Fibroblast of upper back skin (primary cell): Measurements from ENCODE around the gene APC2.
"Not testable (repeated sequence)": the region's sequence is repeated elsewhere in the genome, so short reads cannot be mapped to it uniquely, and the experiment has no call there.

Experiments used
- DNase-seq: peaks from one replicate; pipeline ENCODE4 v3.0.0-alpha.2; 2013

The APC2 gene

DNA sequence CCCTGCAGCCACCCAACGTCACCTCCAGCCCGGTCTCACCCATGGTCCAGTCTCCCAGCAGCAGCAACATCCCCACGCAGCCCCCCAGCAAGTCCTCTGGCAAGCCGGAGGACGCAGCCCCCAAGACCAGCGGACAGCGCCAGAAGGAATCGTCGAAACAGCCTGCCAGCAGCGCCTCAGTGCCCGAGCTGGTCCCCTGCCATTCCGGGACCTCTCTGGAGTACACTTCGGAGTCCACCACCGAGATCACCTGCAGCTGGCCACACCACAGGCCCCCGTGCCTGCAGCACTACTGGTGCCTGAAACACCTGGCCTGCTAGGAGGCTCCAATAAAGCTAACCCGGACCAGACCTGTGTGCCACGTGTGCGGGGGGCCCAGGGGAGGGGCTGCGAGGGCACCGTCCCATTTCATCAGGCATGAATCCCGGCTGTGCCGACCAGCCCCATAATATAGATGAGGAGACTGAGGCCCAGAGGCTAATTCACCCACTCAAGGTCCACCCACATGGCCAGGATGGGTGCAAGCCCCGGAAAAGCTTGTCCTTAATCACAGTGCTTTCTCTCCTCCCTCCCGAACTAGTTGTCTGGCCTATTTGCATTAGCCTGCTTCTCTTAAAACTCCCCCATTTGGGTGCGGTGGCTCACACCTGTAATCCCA, 47.8 kb downstream of the APC2 start:
- DNase-seq, result no peak

DNA sequence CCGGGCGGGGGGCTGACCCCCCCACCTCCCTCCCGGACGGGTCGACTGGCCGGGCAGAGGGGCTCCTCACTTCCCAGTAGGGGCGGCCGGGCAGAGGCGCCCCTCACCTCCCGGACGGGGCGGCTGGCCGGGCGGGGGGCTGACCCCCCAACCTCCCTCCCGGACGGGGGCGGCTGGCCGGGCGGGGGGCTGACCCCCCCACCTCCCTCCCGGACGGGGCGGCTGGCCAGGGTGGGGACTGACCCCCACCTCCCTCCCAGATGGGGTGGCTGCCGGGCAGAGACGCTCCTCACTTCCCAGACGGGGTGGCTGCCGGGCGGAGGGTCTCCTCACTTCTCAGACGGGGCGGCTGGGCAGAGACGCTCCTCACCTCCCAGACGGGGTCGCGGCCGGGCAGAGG, 49.3 kb downstream of the APC2 start:
- DNase-seq, result not testable (repeated sequence)

DNA sequence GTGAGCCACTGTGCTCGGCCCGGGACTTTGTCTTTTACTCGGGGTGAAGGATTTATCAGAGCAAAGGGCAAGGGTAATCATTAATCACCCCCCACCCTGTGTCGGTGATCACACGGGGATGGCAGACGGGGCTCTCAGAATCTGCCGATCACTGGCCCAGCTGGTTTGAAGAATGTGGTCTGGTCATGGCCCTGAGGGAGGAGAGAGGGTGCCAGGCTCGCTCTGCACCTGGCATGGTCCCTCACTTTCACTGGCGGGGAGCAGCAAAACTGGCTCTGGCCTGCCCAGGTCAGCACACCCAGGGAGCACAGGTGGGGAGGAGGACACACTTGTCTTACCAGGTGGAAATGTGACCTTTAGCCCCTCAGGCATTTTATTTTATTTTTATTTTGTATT, 51.3 kb downstream of the APC2 start:
- DNase-seq, result no peak

DNA sequence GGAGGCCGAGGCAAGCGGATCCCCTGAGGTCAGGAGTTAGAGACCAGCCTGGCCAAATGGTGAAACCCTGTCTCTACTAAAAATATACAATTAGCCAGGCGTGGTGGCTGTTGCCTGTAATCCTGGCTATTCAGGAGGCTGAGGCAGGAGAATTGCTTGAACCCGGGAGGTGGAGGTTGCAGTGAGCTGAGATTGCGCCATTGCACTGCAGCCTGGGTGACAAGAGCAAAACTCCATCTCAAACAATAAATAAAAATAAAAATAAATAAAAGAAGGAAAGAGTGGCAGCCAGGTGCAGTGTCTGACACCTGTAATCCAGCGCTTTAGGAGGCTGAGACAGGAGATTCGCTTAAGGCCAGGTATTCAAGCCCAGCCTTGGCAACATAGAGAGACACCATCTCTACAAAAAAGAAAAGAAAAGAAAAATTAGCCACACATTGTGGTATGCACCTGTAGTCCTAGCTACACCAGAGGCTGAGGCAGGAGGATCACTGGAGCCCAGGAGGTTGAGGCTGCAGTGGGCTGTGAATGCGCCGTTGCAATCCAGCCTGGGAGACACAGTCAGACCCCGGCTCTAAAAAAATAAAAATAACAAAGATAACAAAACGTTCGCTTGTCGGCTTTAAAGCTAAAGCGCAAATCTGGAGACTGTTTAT, 52.6 kb downstream of the APC2 start:
- DNase-seq, result no peak

DNA sequence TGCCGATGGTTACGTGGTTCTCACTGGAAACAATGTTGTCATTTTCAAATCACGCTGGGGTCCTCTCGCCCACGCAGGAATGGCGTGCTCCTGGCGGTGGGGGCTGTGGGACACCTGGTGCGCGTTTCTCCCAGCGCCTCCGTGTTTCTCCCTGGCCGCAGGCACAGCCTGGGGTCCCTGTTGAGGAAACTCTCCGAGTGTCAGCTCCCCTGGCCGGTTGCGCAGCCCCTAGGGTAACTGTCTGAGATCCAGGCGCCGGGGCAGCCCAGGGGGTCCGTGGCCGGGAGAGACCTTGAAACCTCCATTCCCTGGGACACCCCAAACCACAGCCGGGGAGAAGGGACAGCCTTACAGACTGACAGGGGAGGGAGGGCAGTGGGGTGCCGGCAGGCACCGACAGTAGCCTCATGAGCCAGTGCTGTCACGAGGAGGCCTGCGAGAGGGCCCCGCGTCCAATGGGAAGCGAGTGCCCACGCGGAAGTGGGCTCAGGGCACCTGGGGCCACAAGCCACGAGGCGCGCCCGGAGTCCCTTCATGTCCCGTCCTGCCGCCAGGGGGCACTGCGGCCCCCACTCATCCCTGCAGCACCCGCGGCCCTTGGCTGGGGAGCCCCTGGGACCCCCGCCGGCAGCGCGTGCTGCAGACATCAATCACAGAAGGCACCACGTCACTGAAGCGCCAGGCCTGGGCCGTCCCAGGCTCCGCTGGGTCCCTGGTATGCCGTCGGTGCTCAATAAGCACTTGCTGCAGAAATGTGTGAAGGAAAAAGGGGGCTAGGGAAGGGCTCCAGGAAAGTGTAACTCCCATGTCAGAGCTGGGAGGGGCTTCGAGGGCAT, 53.4 kb downstream of the APC2 start:
- peak; percentile 21 for DNase-seq

DNA sequence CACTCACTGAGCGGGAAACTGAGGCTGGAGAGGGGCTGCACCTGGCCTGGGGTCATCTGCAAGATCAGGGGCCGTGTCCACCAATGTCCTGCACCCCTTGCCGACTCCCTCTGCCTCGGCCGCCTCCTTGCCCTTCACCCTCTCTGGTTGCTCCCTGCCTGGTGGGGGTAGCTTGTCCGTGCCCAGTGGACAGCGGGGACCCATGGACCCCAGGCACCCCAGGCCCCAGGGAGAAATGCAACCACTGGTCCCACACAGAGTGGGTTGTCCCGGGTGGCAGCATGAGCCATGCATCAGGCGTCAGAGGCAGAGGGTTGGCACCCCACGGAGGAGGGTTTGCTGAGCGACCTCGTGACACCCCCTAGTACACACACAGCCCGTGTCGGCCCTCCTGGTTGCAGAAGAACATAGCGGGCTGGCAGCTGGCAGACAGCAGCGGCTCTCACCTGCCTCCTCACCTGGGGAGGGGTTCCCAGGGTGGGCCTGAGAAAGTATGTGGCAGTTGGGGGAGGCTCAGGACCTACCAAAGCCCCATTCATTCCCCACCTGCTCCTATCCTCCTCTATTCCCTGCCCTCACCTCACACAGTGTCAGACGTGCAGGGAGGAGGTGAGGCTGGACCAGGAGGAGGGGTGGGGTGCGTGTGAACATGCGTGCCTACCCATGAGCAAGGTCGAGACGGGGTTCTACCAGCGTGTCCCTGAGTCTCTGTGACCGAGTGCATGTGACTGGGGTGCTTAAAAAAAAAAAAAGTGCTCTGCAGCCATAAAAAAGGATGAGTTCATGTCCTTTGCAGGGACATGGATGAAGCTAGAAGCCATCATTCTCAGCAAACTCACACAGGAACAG, 54.2 kb downstream of the APC2 start:
- no peak for DNase-seq

DNA sequence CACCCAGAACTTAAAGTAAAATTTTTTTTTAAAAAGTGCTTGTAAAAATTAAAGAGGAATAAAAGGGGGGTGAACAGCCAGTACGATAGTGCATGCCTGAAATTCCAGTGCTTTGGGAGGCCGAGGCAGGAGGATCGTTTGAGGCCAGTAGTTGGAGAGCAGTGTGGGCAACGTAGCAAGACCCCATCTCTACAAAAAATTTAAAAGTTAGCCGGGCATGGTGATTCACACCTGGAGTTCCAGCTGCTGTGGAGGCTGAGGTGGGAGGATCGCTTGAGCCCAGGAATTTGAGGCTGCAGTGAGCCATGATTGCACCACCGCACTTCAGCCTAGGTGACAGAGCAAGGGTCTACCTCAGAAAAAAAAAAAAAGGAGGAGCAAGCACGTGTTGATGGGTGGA, 55.1 kb downstream of the APC2 start:
- DNase-seq, result no peak

DNA sequence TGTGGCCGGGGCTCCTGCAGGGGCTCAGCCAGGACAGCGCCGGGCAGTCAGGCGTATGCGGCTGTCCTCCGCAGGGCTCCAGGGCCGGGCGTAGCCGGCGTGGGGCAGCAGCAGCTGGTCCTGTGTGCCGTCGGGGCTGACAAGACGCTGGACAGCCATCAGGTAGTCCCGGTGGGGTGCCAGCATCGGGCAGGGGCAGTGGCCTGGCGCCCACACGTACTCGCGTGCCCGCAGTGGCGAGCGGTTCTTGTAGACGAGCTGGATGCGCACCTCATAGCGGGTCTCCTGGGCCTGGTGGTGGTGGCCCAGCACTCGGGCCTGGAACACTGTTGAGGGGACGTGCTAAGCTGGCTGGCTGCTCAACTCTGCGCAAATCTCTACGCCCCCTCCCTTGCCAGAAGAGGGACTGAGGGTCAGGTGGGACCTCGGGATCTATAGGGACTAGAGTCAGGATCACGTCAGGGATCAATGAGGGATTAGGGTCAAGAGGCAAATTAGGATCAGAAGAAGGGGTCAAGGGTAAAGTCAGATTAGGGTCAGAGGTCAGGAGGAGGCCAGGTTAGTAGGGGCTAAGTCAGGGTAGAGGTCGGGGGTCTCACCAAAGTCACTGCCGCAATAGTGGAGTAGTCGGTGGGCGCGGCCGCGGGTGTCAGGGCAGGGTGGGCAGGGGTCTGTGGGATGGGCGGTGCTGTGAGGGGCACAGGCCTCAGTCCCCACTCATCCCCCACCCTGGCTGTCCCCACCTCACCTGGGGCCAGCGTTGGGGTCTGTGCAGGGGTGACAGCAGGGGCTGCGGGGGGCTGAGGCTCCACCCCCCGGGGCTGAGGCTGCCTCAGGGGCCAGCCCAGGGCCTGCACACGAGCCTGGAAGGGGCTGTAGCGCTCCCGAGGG, 56.3 kb downstream of the APC2 start:
- DNase-seq, result no peak

DNA sequence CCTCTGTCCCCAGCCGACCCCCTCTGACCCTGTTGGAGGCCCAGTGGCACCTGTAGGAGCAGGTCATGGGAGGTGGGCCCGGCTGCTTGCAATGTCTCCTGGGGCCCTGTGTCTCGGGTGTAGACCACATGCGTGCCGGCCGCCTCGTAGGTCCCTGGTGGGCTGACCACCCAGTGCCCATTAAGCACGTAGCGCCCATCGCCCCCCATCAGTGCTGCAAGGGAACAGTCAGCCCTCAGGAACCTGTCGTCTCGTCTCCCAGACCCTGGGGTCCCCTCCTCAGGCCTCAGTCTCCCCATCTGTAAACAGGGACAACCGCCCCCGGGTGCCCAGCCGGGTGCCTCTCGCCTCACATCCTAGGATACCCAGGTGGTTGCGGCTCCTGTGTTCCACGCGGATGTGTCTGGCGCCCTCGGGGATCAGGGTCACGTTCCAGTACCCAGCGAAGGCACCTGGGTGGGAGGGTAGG, 57.3 kb downstream of the APC2 start:
- no peak for DNase-seq

DNA sequence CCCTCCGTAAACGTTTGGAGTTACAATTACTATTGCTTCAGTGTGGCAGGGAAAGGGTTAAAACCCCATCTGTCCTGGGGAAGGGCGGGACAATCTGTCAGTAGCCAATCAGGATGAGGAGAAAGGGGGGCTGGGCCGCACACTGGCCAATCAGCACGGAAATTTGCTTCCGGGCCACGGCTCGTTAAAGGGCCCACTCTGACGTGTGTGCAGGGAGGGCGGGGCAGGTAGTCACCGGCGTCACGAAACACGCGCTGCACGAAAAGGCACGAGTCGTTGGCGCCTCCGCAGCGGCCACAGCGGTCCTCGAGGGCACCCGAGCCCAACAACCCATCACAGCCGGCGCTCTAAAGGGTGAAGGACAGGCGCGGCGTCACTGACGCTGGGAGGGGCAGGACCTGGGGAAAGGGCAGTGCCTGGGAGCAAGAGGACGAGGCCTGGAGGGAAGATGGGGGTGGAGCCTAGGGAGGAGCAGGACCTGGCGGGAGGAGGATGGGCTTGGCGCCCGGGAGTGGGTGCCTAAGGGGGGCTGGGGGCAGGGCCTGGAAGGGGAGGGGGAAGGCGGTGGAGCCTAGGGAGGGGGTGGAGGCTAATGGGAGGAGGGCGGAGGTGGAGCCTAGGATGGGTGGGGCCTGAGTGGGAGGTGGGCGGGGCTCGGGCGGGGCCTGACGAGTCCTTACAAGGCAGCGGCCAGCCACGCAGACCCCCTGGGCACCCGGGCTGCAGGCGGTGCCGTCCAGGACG, 58.0 kb downstream of the APC2 start:
- peak; percentile 95 for DNase-seq

DNA sequence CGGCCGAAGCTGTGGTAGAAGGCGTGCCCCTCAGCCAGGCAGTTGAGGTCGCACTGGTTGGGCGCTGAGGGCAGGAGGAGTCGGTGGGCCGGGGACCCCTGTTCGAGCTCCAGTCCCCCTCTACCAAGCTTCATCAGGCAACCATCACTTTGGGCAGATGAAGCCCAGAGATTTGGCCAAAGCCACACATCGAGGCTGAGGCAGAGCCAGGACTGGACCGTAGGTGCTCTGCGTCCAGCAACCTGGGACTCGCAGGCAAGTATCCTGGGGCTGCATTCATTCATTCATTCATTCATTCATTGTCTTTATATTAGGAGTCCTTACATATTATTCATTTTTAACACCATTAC, 58.6 kb downstream of the APC2 start:
- DNase-seq, result no peak

DNA sequence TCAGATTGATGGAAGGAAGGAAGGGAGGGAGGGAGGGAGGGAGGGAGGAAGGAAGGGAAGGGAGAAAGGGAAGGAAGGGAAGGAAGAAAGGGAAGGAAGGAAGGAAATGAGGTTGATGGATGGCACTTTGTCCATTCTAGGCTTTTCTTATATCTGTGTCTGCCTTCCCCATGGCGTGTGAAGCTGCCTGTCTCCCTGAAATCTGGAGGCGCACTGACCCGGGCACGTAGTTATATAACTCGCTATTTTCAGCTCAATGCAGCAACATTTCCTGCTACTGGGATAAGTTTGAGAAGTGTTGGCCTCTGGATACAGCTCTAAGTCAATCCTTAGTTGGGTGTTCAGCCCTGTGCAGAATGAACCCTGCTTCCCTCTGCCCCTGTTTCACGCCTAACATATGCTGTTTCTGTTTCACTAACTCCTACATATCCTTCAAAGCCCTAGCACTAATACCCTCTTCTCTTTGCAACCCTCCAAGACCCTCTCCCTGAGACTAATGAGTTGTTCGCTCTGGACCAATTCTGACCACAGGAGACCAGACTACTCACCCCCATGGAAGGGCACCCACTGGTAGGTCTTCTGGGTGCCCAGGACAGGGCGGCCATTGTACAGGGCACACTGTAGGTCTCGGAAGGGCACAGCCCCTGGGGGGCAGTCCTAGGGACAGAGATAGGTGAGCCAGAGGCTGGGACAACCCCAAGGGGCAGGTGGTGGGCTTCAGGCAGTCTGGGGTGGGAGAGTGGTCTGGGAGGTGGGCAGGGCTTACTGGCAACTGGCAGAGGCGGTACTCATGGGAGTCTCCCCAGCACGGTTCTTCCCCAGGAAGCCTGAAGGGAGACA, 59.9 kb downstream of the APC2 start:
- no peak for DNase-seq

DNA sequence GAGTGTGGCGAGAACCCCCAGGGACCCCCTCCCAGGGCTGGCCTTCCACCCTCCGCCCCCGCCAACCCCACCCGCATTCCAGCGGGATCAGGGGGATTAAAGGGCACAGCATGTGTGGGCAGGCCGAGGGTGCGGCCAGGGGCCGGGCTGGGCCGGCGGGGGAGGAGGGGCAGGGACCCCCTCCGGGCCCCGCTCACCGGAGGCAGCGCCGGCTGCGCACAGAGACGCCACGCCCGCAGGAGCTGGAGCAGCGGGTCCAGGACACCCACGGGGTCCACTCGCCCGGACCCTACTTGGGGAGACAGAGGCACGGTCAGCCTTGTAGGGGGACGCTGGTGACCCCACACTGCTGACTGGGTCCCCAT, 60.5 kb downstream of the APC2 start:
- no peak for DNase-seq

DNA sequence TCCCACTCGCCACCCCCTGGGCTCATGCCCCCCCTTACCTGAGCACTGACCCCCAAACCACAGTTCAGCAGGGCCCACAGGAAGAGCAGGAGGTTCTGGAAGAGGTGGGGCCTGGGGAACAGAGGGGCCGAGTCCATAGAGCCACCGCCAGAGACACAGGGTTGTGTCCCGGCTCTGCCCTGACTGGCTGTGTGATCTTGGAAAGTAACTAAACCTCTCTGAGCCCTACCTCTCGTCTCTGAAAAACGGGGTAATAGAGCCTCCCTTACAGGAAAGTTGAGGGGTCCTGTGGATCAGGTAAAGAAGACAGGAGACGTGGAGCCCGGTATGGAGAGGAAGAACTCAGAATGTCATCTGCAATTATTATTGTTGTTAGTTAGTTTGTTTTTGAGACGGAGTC, 60.9 kb downstream of the APC2 start:
- no peak for DNase-seq

DNA sequence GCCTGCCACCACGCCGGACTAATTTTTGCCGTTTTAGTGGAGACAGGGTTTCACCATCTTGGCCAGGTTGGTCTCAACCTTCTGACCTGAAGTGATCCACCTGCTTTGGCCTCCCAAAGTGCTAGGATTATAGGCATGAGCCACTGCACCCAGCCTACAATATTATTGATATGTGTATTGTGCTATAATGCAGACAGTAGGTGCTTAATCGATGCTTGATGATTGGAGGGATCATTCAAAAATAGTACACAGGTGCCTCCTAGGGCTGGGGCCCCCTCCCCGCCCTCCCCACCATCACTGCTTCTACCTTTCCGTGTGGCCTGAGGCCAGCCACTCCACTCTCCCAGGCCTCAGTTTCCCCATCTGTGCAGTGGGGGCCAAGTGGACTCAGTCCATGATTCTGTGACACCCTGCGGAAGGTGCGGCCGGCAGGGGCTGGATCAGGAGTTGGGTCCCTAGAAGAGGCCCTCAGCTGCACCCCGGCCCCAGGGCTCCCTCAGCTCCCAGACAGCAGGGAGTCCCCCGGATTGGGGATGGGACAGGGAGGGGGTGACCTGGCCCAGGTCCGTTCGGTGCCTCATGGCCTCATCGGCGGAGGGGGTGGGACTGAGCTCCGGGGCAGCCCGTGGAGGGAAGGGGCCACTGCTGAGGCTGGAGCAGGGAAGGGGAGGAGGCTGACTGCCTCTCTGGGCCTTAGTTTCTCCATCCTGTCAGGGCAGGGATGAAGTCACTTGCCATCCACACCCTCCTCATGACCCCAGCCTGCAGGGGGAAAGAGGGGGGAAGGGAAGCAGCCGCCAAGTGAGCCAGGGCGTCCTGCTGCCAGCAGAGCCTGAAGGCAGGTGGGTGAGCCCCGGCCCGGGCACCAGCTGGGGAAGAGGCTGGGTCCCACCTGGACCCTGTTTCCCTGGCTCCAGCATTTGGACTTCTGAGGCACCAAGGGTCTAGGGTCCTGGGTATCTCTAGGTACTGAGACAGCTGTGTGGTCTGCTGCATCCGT, 61.7 kb downstream of the APC2 start:
- no peak for DNase-seq

DNA sequence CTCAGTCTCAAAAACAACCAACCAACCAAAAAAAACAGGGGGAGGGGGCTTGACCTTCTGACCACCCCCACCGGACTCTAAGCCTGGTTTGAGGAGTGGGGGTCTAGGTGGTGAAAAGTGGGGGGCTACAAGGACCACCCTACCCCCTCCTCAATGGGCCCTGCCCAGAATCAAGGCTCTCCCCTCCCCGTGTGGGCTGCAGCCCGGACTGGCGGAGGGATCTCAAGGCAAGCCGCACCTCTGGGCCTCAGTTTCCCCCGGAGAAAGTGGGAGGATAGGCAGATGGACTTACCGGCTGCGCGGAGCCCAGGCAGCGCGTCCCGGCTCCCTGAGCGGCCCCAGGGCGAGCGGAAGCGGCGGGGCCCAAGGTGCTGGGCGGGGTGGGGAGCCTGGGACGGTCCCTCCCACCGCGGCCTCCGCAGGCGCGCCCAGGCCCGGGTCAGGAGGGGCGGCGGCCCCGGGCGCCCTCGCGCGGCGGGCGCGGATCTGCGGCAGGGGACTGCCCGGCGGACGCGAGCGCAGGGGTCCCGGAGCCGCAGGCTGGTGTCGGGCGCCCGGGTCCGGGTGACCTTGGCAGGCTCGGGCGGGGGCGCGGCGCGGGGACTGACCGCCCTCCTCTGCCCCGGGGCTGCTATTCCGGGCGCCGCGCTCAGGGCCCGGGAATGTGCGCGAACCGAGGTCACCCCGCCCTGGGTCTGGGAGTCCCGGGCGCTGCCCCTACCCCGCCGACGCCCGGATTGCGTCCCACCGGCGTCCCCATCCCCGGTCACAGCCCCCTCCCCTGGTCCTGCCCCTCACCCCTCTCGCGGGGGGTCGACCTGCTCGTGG, 63.0 kb downstream of the APC2 start, which contains the start of gene ADAMTSL5:
Gene ADAMTSL5, minus strand, starts transcription at position 349 of the 828 bp plus-strand sequence. CDS start 2,076 bp downstream, outside the sequence.
- DNase-seq, result peak; percentile 50

DNA sequence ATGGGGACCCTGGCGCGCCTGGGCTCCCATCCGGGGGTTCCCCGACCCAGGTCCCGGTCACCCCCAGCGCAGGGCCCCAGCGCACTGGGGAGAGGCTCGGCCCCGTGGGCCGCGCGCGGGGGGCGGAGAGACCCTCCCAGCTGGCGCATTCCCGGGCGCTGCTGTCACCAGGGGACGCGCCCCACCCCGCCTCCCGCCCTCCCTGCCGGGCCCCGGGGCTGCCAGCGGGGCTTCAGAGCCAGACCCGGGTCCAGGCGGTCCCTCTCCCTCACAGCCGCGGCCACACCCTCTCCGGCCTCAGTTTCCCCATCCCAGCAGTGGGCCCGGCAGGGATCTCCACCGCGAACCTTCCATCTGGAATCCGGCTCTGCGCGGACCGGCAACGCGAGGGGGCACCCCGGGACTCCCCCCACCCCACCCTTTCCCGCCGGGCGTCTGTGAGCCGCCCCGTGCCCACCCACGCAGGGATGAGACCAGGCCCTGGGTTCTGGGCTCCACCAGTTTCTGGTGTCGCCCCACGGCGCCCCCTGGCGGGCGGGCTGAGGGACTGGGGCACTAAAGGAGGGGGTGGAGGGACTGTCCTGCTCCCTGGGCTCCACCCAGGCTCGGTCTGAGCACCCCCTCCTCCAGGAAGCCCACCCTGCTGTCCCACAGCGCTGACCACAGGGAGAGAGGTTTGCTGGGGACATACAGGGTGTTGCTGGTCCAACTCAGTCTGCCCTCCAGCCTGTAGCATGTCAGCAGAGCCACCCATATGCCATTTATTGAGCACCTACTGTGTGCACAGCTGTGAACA, 63.8 kb downstream of the APC2 start:
- DNase-seq, result peak; percentile 38
